Measurements from ENCODE around the gene SPOCK2. TPM values are rescaled to one million over a fixed set of nuclear protein-coding genes. Genes with fewer than 3 reads are reported as not detected.

SPOCK2 gene
- total and polyA plus RNA-seq, 2 donors, result 3.2 to 10.1 TPM

- WGBS, result 61% methylated on average over 18 of the region's 18 CpGs
- no peaks in the 10 kb centered on the region for H3K4me1 ChIP-seq (ENCODE audit: insufficient read depth)
- H3K27ac ChIP-seq (ENCODE audit: low read depth), result no peak overlapping the region
- no peak for DNase-seq (ENCODE audit: extremely low spot score)
- H3K36me3 ChIP-seq (ENCODE audit: insufficient read depth), result no peaks in the 10 kb centered on the region
- H3K4me3 ChIP-seq (ENCODE audit: low read depth, low read length), result no peak overlapping the region
Measured at GRCh38 chr10:72066318-72067284, 21.8 kb downstream of the SPOCK2 start.

- H3K36me3 ChIP-seq (ENCODE audit: insufficient read depth), result no peaks in the 10 kb centered on the region
- no peak for DNase-seq (ENCODE audit: extremely low spot score)
- WGBS, result 82% methylated on average over 13 of the region's 13 CpGs
- no peak overlapping the region for H3K27ac ChIP-seq (ENCODE audit: low read depth)
- H3K4me1 ChIP-seq (ENCODE audit: insufficient read depth), result no peaks in the 10 kb centered on the region
- no peak overlapping the region for H3K4me3 ChIP-seq (ENCODE audit: low read depth, low read length)
Measured at GRCh38 chr10:72065439-72066025, 22.8 kb downstream of the SPOCK2 start.

DNA sequence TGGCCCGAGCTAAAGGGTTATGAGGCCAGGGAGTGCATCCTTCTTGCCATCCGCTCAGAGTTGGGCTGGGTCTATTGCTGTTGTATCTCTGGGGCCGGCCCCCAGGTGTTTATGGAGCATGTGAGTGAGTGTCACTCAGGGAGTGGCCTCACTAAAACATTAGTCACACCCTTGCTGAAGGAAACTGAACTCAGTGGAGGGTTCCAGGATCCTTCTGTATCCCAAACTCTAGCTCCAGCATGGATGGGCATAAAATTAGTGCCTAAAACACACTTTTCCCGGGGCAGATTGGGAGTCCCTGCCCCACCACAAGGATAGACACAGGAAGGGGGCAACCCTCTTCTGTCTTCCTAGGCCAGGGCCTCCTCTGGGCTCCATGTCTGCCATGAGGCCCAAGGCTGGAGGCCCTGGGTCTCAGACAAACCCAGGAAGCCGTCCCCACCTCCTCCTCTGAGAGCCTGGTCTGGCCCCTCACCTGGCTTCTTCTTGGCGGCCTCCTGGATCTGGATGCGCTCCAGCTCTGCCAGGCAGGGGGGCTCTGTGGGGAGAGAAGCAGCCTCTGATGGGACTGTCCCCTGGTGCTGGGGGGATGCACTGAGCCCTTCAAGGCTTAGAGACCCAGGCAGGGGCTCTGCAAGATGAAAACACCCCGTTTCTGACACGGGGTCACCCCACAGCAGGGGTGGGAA lies 24.5 kb downstream of the SPOCK2 start:
- Histone ChIP-seq H3K4me1 (ENCODE audit: insufficient read depth) (no peaks in the 10 kb centered on the region), H3K36me3 (ENCODE audit: insufficient read depth) (no peaks in the 10 kb centered on the region), H3K4me3 (ENCODE audit: low read depth, low read length) (no peak overlapping the region), H3K27ac (ENCODE audit: low read depth) (no peak overlapping the region)
- no peak for DNase-seq (ENCODE audit: extremely low spot score)
- 87% methylated on average over 9 of the region's 9 CpGs for WGBS

DNA sequence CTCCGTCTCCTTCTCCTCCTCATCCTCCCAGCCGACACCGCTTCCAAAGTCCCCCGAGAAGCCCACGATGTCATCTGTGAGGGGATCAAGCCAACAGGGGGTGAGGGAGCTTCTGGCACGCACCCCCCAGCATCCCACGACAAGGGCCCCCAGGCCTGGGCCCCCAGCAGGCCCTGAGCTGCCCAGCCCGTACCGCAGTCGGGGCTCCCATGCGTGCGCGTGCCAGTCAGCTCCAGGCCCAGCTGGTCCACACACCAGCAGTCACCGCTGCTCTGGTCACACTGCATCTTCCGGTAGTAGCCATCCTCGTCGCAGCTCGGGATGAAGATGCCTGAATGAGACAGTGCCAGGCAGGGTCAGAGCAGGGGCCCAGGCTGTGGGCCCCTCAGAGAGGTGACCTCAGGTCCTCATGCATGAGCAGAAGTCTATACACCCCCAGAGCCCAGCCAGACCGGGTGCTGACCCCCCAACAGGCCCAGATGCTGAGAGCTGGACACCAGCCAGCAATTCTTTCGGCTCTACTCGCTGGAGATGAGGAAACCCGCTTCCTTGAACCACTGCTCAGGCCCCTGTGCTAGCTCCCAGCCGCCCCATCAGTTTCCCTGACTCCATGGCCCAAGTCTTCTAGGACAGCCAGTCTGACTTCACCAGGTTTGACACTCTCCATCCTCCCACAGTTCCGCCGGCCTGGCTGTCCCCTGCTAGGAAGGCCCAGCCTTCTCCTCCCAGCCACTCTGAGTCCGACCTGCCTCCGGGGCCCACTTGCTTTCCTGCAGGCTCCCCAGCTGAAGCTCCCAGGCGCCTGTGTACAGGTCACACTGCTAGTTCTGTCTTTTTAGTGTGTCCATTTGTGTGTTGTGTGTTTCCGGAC lies 25.3 kb downstream of the SPOCK2 start:
- H3K4me3 ChIP-seq (ENCODE audit: low read depth, low read length), result no peak overlapping the region
- no peak overlapping the region for H3K27ac ChIP-seq (ENCODE audit: low read depth)
- DNase-seq (ENCODE audit: extremely low spot score), result no peak
- WGBS, result 93% methylated on average over 29 of the region's 29 CpGs
- no peaks in the 10 kb centered on the region for H3K4me1 ChIP-seq (ENCODE audit: insufficient read depth)
- no peaks in the 10 kb centered on the region for H3K36me3 ChIP-seq (ENCODE audit: insufficient read depth)

DNA sequence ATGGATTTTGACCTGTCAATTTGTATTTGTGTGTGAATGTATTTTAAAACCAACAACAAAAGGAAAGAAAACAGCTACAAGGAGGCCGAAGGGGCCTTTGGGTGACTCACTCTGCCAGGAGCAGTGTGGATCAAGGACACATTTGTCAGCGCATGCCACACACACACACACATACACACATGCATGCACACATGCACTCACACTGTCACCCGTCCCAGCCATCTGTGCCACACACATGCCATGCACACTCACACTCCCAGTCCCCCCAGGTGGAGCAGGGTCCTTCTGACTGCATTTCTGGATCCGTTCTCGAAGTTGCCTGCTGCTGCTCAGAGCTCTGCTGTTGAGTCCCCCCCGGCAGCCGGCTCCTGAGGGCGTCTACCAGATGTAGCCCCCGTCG lies 26.0 kb downstream of the SPOCK2 start:
- no peak overlapping the region for H3K27ac ChIP-seq (ENCODE audit: low read depth)
- H3K4me3 ChIP-seq (ENCODE audit: low read depth, low read length), result no peak overlapping the region
- DNase-seq (ENCODE audit: extremely low spot score), result no peak
- H3K36me3 ChIP-seq (ENCODE audit: insufficient read depth), result no peaks in the 10 kb centered on the region
- H3K4me1 ChIP-seq (ENCODE audit: insufficient read depth), result no peaks in the 10 kb centered on the region
- 93% methylated on average over 10 of the region's 10 CpGs for WGBS

GRCh38 chr10:72061930-72062329 lies 26.4 kb downstream of the SPOCK2 start:
- Histone ChIP-seq H3K27ac (ENCODE audit: low read depth) (no peak overlapping the region), H3K4me1 (ENCODE audit: insufficient read depth) (no peaks in the 10 kb centered on the region), H3K4me3 (ENCODE audit: low read depth, low read length) (no peak overlapping the region), H3K36me3 (ENCODE audit: insufficient read depth) (no peaks in the 10 kb centered on the region)
- WGBS, result 94% methylated on average over 9 of the region's 9 CpGs
- DNase-seq (ENCODE audit: extremely low spot score), result no peak

- Histone ChIP-seq H3K36me3 (ENCODE audit: insufficient read depth) (no peaks in the 10 kb centered on the region), H3K27ac (ENCODE audit: low read depth) (no peak overlapping the region), H3K4me1 (ENCODE audit: insufficient read depth) (no peaks in the 10 kb centered on the region), H3K4me3 (ENCODE audit: low read depth, low read length) (no peak overlapping the region)
- DNase-seq (ENCODE audit: extremely low spot score), result no peak
- 80% methylated on average over 5 of the region's 5 CpGs for WGBS
Measured at GRCh38 chr10:72061491-72061890, 26.9 kb downstream of the SPOCK2 start.

GRCh38 chr10:72059843-72060822 lies 28.2 kb downstream of the SPOCK2 start:
- Histone ChIP-seq H3K36me3 (ENCODE audit: insufficient read depth) (no peaks in the 10 kb centered on the region), H3K27ac (ENCODE audit: low read depth) (no peak overlapping the region), H3K4me3 (ENCODE audit: low read depth, low read length) (no peak overlapping the region), H3K4me1 (ENCODE audit: insufficient read depth) (no peaks in the 10 kb centered on the region)
- no peak for DNase-seq (ENCODE audit: extremely low spot score)
- 83% methylated on average over 19 of the region's 19 CpGs for WGBS

DNA sequence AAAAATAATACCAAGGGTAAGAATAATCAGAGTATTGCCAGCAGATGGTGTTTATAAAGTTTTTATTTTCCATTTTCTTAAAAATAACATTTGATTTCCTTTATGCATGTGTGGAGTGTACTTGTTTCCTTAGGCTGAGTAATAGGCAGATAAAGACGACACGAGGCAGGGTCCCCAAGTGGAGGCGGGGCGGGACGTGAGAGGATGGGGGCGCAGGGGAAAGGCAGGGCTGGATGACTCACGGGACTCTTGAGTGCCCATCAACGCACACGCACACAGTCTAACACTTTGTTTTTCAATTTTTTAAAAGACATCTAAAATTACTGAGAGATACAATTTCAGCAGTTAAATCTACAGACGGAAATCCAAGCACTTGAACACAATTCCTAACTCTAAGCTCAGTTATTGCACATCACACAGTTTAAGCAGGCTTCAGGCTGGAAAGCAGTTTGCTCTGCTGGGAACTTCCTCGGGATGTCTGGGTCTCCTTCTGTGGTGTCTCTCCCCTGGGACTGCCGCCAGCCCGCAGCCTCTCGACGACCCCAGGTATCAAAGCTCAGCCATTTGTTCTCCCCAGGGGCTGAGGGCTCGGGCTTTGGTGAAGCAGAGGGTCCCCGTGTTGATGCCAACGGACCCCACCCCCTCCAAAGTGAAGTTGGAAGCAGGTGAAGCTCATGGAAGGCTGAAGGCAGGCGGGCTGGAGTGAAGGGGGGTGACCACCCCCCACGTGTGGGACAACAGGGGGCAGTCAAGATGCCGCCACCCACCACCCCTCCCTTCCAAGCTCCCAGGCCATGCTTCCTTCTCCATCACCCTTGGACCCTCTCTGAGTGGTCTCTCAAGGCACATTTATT lies 29.1 kb downstream of the SPOCK2 start:
- Histone ChIP-seq H3K4me1 (ENCODE audit: insufficient read depth) (no peaks in the 10 kb centered on the region), H3K36me3 (ENCODE audit: insufficient read depth) (no peaks in the 10 kb centered on the region), H3K4me3 (ENCODE audit: low read depth, low read length) (no peak overlapping the region), H3K27ac (ENCODE audit: low read depth) (no peak overlapping the region)
- 49% methylated on average over 21 of the region's 21 CpGs for WGBS
- DNase-seq (ENCODE audit: extremely low spot score), result no peak

DNA sequence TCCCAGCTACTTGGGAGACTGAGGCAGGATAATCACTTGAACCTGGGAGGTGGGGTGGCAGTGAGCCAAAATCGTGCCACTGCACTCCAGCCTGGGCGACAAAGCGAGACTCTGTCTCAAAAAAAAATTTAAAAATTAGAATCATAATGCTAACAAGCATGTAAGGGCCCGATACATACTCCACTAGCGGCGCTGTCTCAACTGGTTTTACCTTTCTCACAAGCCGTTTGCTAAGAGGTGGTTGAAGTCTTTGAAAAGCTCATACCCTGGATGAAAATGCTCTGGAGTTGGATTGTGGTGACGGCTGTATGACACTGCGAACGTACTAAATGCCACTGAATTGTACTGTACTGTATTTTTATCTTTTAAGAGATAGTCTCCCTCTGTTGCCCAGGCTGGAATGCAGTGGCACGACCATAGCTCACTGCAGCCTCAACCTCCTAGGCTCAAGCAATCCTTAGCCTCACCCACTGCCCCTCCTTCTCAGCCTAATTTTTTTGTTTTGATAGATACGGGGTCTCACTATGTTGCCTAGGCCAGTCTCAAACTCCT lies 29.9 kb downstream of the SPOCK2 start:
- WGBS, result 87% methylated on average over 12 of the region's 12 CpGs
- DNase-seq (ENCODE audit: extremely low spot score), result no peak
- no peak overlapping the region for H3K4me3 ChIP-seq (ENCODE audit: low read depth, low read length)
- no peak overlapping the region for H3K27ac ChIP-seq (ENCODE audit: low read depth)
- H3K4me1 ChIP-seq (ENCODE audit: insufficient read depth), result no peaks in the 10 kb centered on the region
- H3K36me3 ChIP-seq (ENCODE audit: insufficient read depth), result no peaks in the 10 kb centered on the region

DNA sequence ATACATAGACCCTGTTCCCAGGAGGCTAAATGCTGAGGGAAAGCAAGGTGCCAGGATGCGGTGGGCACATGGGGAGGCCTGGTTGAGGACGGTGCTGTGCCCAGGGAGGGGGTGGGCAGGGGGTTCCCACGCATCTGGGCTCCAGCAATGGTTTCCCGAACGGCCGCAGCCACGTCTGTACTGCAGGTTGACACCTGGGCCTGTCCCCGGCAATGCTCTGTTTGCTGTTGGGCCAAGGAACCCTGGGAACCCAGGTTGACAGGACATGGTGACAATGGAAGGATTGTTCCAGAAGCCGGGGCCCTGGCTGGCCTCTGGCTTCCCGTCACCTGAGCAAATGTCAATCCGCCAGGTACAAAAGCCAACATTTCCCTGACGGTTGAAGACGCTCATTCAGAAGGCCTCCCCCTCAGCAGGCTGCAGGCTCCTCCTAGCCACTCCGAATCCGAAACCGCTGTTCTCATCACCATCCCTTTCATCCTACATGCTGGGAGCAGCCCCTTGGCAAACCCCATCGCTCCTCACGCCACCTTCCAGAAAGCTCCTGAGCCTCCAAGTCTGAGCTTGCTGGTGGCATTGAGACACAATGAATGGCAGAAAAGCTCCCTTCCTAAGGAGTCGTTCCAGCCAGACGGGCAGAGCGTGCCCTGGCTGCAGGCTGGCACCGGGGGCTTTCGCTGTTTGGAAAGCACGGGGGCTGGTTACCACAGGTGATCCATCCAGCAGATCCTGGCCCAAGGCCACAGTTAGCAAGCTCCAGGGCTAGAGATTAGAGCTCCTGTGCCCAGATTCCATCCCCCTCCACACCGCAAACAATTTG lies 31.2 kb downstream of the SPOCK2 start:
- Histone ChIP-seq H3K4me3 (ENCODE audit: low read depth, low read length) (no peak overlapping the region), H3K4me1 (ENCODE audit: insufficient read depth) (no peaks in the 10 kb centered on the region), H3K27ac (ENCODE audit: low read depth) (no peak overlapping the region), H3K36me3 (ENCODE audit: insufficient read depth) (no peaks in the 10 kb centered on the region)
- 92% methylated on average over 25 of the region's 25 CpGs for WGBS
- no peak for DNase-seq (ENCODE audit: extremely low spot score)
